Activated T-cell treated with anti-CD3 and anti-CD28 coated beads, Interleukin-2, amount 50 U/mL, for 48 hours (primary cell): ENCODE measurements around the gene NRCAM.
"Not testable (repeated sequence)": the region's sequence is repeated elsewhere in the genome, so short reads cannot be mapped to it uniquely, and the experiment has no call there.

Experiments
- DNase-seq, 2 experiments: peaks; one replicate each; pipeline ENCODE4 v3.0.0-alpha.2; 2020

NRCAM gene

GRCh38 chr7:108270385-108271015 lies 185.7 kb downstream of the NRCAM start:
- DNase-seq = no peak

- DNase-seq = no peak
Measured at GRCh38 chr7:108268200-108268820, 187.9 kb downstream of the NRCAM start.

- no peak for DNase-seq
Measured at GRCh38 chr7:108267615-108268014, 188.6 kb downstream of the NRCAM start.

GRCh38 chr7:108266491-108266890 lies 189.7 kb downstream of the NRCAM start:
- DNase-seq = no peak

- no peak for DNase-seq
Measured at GRCh38 chr7:108266035-108266434, 190.2 kb downstream of the NRCAM start.

- no peak for DNase-seq
Measured at GRCh38 chr7:108265007-108265406, 191.2 kb downstream of the NRCAM start.

- no peak for DNase-seq
Measured at GRCh38 chr7:108263425-108263824, 192.8 kb downstream of the NRCAM start.

- no peak for DNase-seq
Measured at GRCh38 chr7:108261560-108262255, 194.5 kb downstream of the NRCAM start.

GRCh38 chr7:108259447-108259846 lies 196.8 kb downstream of the NRCAM start:
- DNase-seq = not testable (repeated sequence)

GRCh38 chr7:108257954-108258353 lies 198.3 kb downstream of the NRCAM start:
- DNase-seq = no peak

- no peak for DNase-seq
Measured at GRCh38 chr7:108254259-108254658, 202.0 kb downstream of the NRCAM start.

- DNase-seq = no peak
Measured at GRCh38 chr7:108253275-108254044, 202.8 kb downstream of the NRCAM start.

- no peak for DNase-seq
Measured at GRCh38 chr7:108252177-108252576, 204.1 kb downstream of the NRCAM start.

GRCh38 chr7:108251700-108252099 lies 204.5 kb downstream of the NRCAM start:
- no peak for DNase-seq

GRCh38 chr7:108249453-108249852 lies 206.8 kb downstream of the NRCAM start:
- DNase-seq = no peak

GRCh38 chr7:108248821-108249220 lies 207.4 kb downstream of the NRCAM start:
- DNase-seq = no peak

GRCh38 chr7:108248418-108248817 lies 207.8 kb downstream of the NRCAM start:
- DNase-seq = no peak

- no peak for DNase-seq
Measured at GRCh38 chr7:108247614-108248013, 208.6 kb downstream of the NRCAM start.

- no peak for DNase-seq
Measured at GRCh38 chr7:108246227-108246837, 209.9 kb downstream of the NRCAM start.

- no peak for DNase-seq
Measured at GRCh38 chr7:108245523-108246226, 210.6 kb downstream of the NRCAM start.

- DNase-seq = no peak
Measured at GRCh38 chr7:108244110-108244509, 212.1 kb downstream of the NRCAM start.

- DNase-seq = no peak
Measured at GRCh38 chr7:108239501-108240225, 216.6 kb downstream of the NRCAM start.
